Bronchus fibroblast of lung (primary cell): Measurements from ENCODE around the gene EPHB3. TPM values are rescaled to one million over a fixed set of nuclear protein-coding genes. Genes with fewer than 3 reads are reported as not detected.

Experiments
- total RNA-seq: library from RNA; depleted of rRNA; stranded (reverse); fragments of >200 nt; gene quantifications from 2 replicates; pipeline ENCODE4 v1.2.3, GENCODE V29; 2015

EPHB3 gene
- total RNA-seq: 0.89 and 1.3 TPM in 2 replicates

GRCh38 chr3:184561061-184561912 is at the start of gene EPHB3:
TSS of gene EPHB3 (plus strand) at chr3:184561785. CDS start at chr3:184562236, 451 bp downstream.

Other genes starting within 250 kb of the EPHB3 start
- 375 and 377 TPM in 2 replicates for gene EIF4G1, start 247.2 kb upstream of the EPHB3 start, total RNA-seq
- gene FAM131A, start 224.2 kb upstream of the EPHB3 start, total RNA-seq: 21.6 and 23.5 TPM in 2 replicates
- gene CLCN2, start 200.2 kb upstream of the EPHB3 start, total RNA-seq: 2.2 and 3.4 TPM in 2 replicates
- 100 and 107 TPM in 2 replicates for gene POLR2H, start 200.1 kb upstream of the EPHB3 start, total RNA-seq
- not detected in 2 replicates for gene THPO, start 183.6 kb upstream of the EPHB3 start, total RNA-seq
- gene CHRD, start 181.7 kb upstream of the EPHB3 start, total RNA-seq: 0.17 and 0.30 TPM in 2 replicates
- gene MAGEF1, start 150.3 kb downstream of the EPHB3 start, total RNA-seq: 28.7 and 34.0 TPM in 2 replicates